COLO668 (cell line): Measurements from ENCODE around the gene KRI1.
"Not testable (repeated sequence)": the region's sequence is repeated elsewhere in the genome, so short reads cannot be mapped to it uniquely, and the experiment has no call there.

ENCODE experiments used
- DNase-seq: peaks from one replicate; lab custom pipeline; 2025; ENCODE audit not compliant: unreplicated experiment; lab: John Stamatoyannopoulos, UW

KRI1 gene

GRCh38 chr19:10575011-10575716 is 9.4 kb upstream of the KRI1 start:
- no peak for DNase-seq

- DNase-seq: no peak
Observed at GRCh38 chr19:10574462-10574861, 8.7 kb upstream of the KRI1 start.

DNA sequence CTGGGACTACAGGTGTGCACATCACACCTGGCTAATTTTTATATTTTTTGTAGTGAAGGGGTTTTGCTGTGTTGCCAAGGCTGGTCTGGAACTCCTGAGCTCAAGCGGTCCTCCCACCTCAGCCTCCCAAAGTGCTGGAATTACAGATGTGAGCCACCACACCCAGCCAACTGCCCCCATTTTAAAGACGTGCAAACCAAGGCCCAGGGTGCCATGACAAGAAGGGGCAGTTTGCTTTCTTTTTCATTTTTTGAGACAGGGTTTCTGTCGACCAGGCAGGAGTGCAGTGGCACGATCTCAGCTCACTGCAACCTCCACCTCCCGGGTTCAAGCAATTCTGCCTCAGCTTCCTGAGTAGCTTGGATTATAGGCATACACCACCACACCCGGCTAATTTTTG is 8.0 kb upstream of the KRI1 start:
- not testable (repeated sequence) for DNase-seq

GRCh38 chr19:10568826-10569651 is 3.2 kb upstream of the KRI1 start, which contains the start of gene CDKN2D:
TSS of gene CDKN2D (minus strand) at chr19:10568979. CDS start at chr19:10568653, 326 bp downstream.
- peak; percentile 99 for DNase-seq

- DNase-seq: peak; percentile 79
Observed at GRCh38 chr19:10568062-10568825, 2.4 kb upstream of the KRI1 start.

GRCh38 chr19:10567656-10568055 is 1.8 kb upstream of the KRI1 start:
- no peak for DNase-seq

GRCh38 chr19:10566658-10567410 is 1.0 kb upstream of the KRI1 start:
- no peak for DNase-seq

DNA sequence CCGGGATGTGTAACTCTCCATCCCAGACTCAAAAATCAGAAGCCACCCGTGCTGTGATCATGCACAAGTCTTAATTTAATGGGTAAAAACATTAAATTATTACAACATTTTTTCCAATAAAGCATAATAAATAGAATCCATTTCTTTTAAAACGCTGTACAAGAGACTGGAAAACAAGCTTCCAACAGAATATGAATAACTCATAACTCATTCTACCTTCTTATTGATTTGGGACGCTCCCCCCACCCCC is 523 bp upstream of the KRI1 start:
- DNase-seq: no peak

- peak; percentile 65 for DNase-seq
Observed at GRCh38 chr19:10565028-10565566, 713 bp downstream of the KRI1 start.

DNA sequence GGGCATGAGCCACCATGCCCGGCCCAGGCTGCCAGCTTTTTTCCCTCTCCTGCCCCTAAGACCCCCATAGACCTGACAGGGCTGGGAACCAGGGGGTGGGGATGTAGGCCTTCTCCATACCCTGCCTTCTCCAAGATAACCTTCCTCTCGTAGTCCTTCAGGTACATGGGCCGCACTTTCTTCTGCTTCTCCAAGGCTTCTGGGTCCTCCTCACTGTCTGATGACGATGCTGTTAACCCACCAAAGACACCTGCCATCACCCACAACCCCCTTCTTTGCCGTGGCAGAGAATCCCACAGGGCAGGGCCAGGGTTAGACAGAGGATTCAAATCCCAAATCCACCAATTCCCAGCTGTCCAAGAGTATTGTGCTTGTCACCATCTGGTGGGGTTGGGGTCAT is 3.2 kb downstream of the KRI1 start:
- no peak for DNase-seq

DNA sequence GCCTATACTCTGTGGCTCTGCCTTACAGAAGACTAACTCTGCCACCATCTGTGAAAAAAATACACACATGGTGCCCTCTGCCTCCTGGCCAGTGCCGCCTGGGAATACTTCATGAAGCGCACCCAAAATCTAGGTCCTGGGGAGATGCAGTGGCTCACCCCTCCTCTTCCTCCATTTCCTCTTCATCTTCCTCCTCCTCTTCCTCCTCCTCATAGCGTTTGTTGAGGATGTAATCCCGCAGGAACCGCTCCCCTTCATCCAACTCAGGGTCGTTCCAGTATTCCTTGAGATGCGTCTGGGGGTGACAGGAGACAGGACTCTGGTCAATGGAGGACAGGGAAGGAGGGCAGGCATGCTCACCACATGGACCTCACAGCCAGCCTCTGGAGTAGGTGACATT is 5.7 kb downstream of the KRI1 start:
- no peak for DNase-seq

- DNase-seq: no peak
Observed at GRCh38 chr19:10557603-10558197, 8.1 kb downstream of the KRI1 start.

DNA sequence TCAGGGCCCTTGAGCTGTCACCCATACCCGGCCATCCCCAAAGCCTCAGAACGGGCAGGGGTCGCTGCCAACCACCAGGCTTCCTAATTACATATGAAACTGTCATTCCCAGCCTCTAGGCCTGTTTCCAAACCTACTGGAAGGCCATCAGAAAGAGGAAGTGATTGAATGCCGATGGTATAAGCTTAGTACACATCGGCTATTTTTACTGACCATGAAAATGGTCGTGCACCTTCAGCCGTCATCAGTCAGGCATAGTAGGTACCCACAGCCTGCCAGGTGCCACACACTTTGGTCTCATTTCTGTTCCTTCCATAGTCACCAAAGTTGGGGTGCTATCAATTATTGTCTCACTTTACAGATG is 10.2 kb downstream of the KRI1 start:
- no peak for DNase-seq

- DNase-seq: no peak
Observed at GRCh38 chr19:10554760-10555609, 10.8 kb downstream of the KRI1 start.

DNA sequence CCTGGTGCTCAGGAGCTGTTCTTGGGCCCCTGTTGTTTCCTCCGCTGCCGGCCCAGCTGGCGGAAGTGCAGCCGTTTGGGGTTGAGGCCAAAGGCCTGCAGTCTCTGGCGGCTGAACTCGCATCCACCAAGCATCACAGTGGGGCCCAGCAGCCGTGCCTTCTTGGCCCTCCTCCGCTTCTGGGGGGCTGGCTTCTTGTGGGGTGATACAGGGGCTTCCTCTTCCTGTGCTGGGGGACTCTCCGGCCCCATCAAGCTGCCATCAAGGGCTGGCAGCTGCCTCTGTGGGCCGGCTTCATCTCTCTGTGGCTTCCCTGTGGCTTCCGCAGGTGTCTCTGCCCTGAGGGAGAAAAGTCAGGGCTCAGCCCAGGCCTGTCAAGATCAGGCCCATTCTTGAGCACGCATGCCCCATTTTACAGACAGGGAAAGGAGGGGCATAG is 11.8 kb downstream of the KRI1 start:
- no peak for DNase-seq

- no peak for DNase-seq
Observed at GRCh38 chr19:10553087-10553667, 12.6 kb downstream of the KRI1 start.

- DNase-seq: no peak
Observed at GRCh38 chr19:10552510-10553053, 13.2 kb downstream of the KRI1 start.

DNA sequence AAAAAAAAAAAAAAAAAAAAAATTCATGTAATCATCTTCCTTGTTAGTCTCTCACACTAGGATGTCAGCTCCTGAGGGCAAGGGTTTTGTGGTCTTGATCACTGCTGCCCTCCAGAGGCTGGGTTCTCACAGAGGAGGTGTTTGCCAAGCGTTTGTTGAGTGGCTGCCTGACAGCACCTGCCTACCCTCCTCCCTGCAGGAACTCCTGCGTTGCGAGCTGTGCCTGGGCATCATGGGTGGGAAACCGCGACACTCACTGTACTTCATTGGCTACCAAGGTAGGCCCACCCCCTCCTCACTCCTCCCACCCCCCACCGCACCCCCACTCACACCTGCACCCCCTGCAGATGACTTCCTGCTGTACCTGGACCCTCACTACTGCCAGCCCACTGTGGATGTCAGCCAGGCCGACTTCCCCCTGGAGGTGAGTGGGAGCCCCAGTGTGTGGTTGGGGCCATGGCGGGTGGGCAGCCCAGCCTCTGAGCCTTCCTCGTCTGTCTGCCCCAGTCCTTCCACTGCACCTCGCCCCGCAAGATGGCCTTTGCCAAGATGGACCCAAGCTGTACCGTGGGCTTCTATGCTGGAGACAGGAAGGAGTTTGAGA is 14.0 kb downstream of the KRI1 start:
- DNase-seq: peak; percentile 35

DNA sequence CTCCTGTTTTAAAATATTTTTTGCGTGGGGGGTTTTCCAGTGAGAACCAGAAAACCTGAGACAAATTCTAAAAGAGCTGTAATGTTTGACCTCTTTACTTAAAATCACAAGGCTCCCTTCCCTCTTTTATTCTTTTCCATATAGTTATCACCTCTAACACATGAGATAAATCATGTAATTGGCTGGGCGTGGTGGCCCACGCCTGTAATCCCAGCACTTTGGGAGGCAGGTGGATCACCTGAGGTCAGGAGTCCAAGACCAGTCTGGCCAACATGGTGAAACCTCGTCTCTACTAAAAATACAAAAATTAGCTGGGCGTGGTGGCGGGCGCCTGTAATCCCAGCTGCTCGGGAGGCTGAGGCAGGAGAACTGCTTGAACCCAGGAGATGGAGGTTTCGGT is 14.8 kb downstream of the KRI1 start:
- not testable (repeated sequence) for DNase-seq
